A673 (cell line): ENCODE measurements around the gene NOLC1. TPM values are rescaled to one million over a fixed set of nuclear protein-coding genes. Genes with fewer than 3 reads are reported as not detected.
"Not testable (repeated sequence)": the region's sequence is repeated elsewhere in the genome, so short reads cannot be mapped to it uniquely, and the experiment has no call there.

Source experiments
- BruUV-seq: library from RNA; stranded (reverse); fragments of 400-500 nt; replicated peaks from 2 replicates; lab custom pipeline; 2021; lab: Mats Ljungman, UMichigan
- CTCF ChIA-PET: fragments of 300-600 bp; sonication (Branson Sonifier 250); formaldehyde crosslinking; loops from one replicate; lab custom pipeline; 2022; ENCODE audit warnings: antibody characterized with exemption; lab: Charles Lee
- POLR2A ChIA-PET: fragments of 300-600 bp; sonication (Branson Sonifier 250); formaldehyde crosslinking; loops from one replicate; lab custom pipeline; 2022; ENCODE audit warnings: antibody characterized with exemption; ENCODE audit not compliant: low non-redundant PET; lab: Charles Lee
- DNase-seq: peaks from one replicate; pipeline ENCODE4 v3.0.0-alpha.2; 2015; ENCODE audit warnings: low spot score
- H3K27ac ChIP-seq: fragments of 200-600 bp; sonication (generic); 2 replicates; pipeline ENCODE4 v1.5.1; 2016; ENCODE audit warnings: mixed run types, low read depth, mild to moderate bottlenecking, mixed read lengths, antibody characterized with exemption, low read length; ENCODE audit not compliant: poor library complexity, severe bottlenecking
- H3K27me3 ChIP-seq: fragments of 200-600 bp; sonication (generic); replicated peaks from 2 replicates; pipeline ENCODE4 v1.6.1; 2017; ENCODE audit warnings: mixed run types, low read depth, mild to moderate bottlenecking, mixed read lengths, antibody characterized with exemption, low read length; ENCODE audit not compliant: insufficient read depth, poor library complexity
- H3K36me3 ChIP-seq: fragments of 200-600 bp; sonication (generic); 2 replicates; pipeline ENCODE4 v1.6.1; 2016; ENCODE audit warnings: mixed run types, mild to moderate bottlenecking, mixed read lengths, antibody characterized with exemption, low read length; ENCODE audit not compliant: insufficient read depth, poor library complexity, severe bottlenecking
- H3K4me1 ChIP-seq: fragments of 200-600 bp; sonication (generic); 2 replicates; pipeline ENCODE4 v1.6.1; 2017; ENCODE audit warnings: mixed run types, mild to moderate bottlenecking, mixed read lengths, antibody characterized with exemption, low read length; ENCODE audit not compliant: insufficient read depth, poor library complexity, severe bottlenecking
- H3K4me3 ChIP-seq: fragments of 200-600 bp; sonication (generic); 2 replicates; pipeline ENCODE4 v1.5.1; 2016; ENCODE audit warnings: low read depth, mixed run types, mild to moderate bottlenecking, mixed read lengths, low read length; ENCODE audit not compliant: poor library complexity, severe bottlenecking
- H3K9me3 ChIP-seq: fragments of 200-600 bp; sonication (generic); 2 replicates; pipeline ENCODE4 v1.6.1; 2016; ENCODE audit warnings: mixed run types, low read depth, mild to moderate bottlenecking, mixed read lengths, antibody characterized with exemption, low read length; ENCODE audit not compliant: poor library complexity, severe bottlenecking
- CTCF ChIP-seq: fragments of 300-800, 200-600 bp; sonication (generic); conservative IDR thresholded peaks from 2 replicates; pipeline ENCODE4 v1.5.1; 2017; ENCODE audit warnings: low read depth, mild to moderate bottlenecking, antibody characterized with exemption, low read length, moderate library complexity, mixed read lengths
- EZH2 ChIP-seq: fragments of 200-600 bp; sonication (generic); IDR thresholded peaks from 2 replicates; pipeline ENCODE4 v1.6.1; 2017; ENCODE audit warnings: borderline replicate concordance, low read depth, mild to moderate bottlenecking, mixed read lengths, antibody characterized with exemption, low read length; ENCODE audit not compliant: poor library complexity, severe bottlenecking
- intact Hi-C: fragments of 100-400 bp; cut with micrococcal nuclease; formaldehyde crosslinking; loops from one replicate; pipeline ENCODE4 v1.10.0; 2022; ENCODE audit not compliant: unreplicated experiment
- total RNA-seq: library from RNA; stranded (reverse); gene quantifications from 2 replicates; pipeline ENCODE4 v1.2.3, GENCODE V29; 2021

The NOLC1 gene
- total RNA-seq, 1 experiment from 2014 or later: 225 TPM

- no peak for DNase-seq
- Histone ChIP-seq H3K27me3 (no peaks in the 10 kb centered on the region), H3K4me3 (no peak overlapping the region), H3K27ac (no peak overlapping the region), H3K4me1 (no peaks in the 10 kb centered on the region), H3K9me3 (peaks cover 9% of the 10 kb centered on the region), H3K36me3 (no peaks in the 10 kb centered on the region)
- no TSS peak for BruUV-seq
- ChIA-PET CTCF (no interaction called here), POLR2A (no interaction called here)
- TF ChIP-seq CTCF: no peak
- no peak for TF ChIP-seq EZH2
- intact Hi-C loops: no loop called here
Observed at GRCh38 chr10:102185272-102185671, 33.1 kb downstream of the NOLC1 start.

GRCh38 chr10:102185811-102186527 lies 33.8 kb downstream of the NOLC1 start:
- H3K27me3 ChIP-seq: no peaks in the 10 kb centered on the region
- ChIA-PET CTCF (no interaction called here), POLR2A (interaction anchor here (0.6 kb wide), 1 partner anchor 684 kb away, joined by 3 read pairs; the partner anchor contains the start of gene AS3MT)
- peak; percentile 55 for DNase-seq
- H3K27ac ChIP-seq: no peak overlapping the region
- TF ChIP-seq CTCF (no peak), EZH2 (no peak)
- H3K4me3 ChIP-seq: no peak overlapping the region
- intact Hi-C loops: no loop called here
- H3K36me3 ChIP-seq: no peaks in the 10 kb centered on the region
- peaks cover 9% of the 10 kb centered on the region for H3K9me3 ChIP-seq
- H3K4me1 ChIP-seq: no peaks in the 10 kb centered on the region
- BruUV-seq: no TSS peak

- ChIA-PET CTCF (no interaction called here), POLR2A (interaction anchor here (0.6 kb wide), 1 partner anchor 527 kb away, joined by 3 read pairs; no protein-coding TSS in a partner anchor)
- Histone ChIP-seq H3K36me3 (no peaks in the 10 kb centered on the region), H3K4me3 (no peak overlapping the region), H3K4me1 (no peaks in the 10 kb centered on the region), H3K27ac (no peak overlapping the region), H3K9me3 (peaks cover 19% of the 10 kb centered on the region), H3K27me3 (no peaks in the 10 kb centered on the region)
- intact Hi-C loops: no loop called here
- no peak for DNase-seq
- BruUV-seq: no TSS peak
- TF ChIP-seq CTCF (no peak), EZH2 (no peak)
Observed at GRCh38 chr10:102188298-102188940, 36.2 kb downstream of the NOLC1 start.

GRCh38 chr10:102188941-102189898 lies 37.0 kb downstream of the NOLC1 start:
- DNase-seq, BruUV-seq, H3K27me3 ChIP-seq, H3K36me3 ChIP-seq, intact Hi-C loops, H3K27ac ChIP-seq, H3K4me3 ChIP-seq, H3K4me1 ChIP-seq: not testable (repeated sequence)
- peaks cover 19% of the 10 kb centered on the region for H3K9me3 ChIP-seq
- CTCF ChIA-PET: interaction anchor here (1.6 kb wide), 1 partner anchor 20 kb away, joined by 3 read pairs; no protein-coding TSS in a partner anchor
- POLR2A ChIA-PET: interaction anchor here (0.5 to 0.6 kb wide), 3 partner anchors 359 to 1049 kb away, joined by 3 to 6 read pairs (median 3); no protein-coding TSS in a partner anchor
